GM19438 (cell line): ENCODE data around the gene GLT8D1.
"Not testable (repeated sequence)": the region's sequence is repeated elsewhere in the genome, so short reads cannot be mapped to it uniquely, and the experiment has no call there.

Experiments
- ATAC-seq: cut with Tn5 transposase; IDR thresholded peaks from one replicate; pipeline ENCODE4 v1.9.1; 2021; ENCODE audit warnings: low read depth; ENCODE audit not compliant: unreplicated experiment

The GLT8D1 gene

DNA sequence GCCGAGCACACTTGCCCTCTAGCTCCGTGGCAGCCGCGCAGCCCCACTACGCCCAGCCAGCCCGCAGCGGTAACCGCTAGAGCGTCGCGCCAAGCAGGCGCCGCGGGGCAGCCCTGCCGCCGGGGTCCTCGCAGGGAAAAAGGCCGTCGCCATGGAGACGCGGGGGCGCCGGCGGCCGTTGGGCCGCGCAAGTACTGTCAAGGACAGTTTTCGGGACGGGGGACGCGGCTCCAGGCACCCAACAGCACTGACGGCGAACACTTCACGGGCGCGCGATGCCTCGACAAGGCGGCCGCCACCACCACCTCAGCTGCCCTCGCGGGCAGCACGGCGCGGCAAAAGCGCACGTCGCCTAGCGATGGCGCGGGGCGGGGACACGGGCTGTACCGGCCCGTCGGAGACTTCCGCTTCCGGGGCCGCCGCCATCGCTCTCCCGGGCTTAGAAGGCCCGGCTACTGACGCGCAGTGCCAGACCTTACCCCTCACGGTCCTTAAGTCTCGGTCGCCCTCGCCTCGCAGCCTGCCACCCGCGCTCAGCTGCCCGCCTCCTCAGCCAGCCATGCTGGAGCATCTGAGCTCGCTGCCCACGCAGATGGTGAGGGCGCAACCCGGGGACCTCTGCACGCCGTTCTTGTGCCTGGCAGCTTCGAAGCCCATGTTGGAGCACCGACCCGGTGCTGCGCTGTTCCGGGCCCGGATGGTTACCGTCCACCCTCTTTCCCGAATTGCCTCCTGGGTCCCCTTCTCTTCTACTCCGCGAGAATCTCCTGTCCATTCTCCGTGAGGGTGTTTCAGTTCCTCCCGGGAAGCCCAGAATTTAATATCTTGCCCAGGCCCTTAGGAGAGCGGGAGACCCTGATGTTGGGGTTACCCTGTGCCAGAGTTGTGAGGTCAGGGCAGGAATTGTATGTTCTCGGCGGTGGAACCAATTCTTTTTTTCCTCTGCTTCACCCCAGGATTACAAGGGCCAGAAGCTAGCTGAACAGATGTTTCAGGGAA, at the start of gene GLT8D1, which contains the start of gene SPCS1:
TSS of gene GLT8D1 (minus strand) at position 104 of the 999 bp plus-strand sequence. CDS start 5,331 bp downstream, outside the sequence.
TSS of gene SPCS1 (plus strand) at position 419 of the 999 bp plus-strand sequence. CDS start at position 560, 141 bp downstream.
- ATAC-seq, result peak; percentile 82

DNA sequence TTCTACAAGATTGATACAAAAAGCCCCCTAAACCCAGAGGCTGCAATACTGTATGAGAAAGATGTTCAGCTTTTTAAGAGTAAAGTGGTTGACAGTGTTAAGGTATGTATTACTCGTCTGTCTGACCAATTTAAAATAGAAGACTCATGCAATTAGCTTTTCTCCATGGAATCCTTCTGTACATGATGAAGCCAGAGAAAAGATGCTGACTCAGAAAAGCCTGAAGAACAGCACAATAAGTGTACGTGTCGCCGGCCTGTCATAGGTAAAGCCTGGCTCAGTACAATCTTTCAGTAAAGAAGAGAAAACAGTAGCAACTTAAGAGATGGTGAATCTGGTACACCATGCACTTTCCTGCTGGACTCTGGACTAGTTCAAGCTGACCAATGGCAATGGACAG, 48.8 kb upstream of the GLT8D1 start:
- ATAC-seq, result no peak

- ATAC-seq, result no peak
Observed at GRCh38 chr3:52752045-52752660, 46.6 kb upstream of the GLT8D1 start.

GRCh38 chr3:52743721-52744120, 38.1 kb upstream of the GLT8D1 start:
- no peak for ATAC-seq

DNA sequence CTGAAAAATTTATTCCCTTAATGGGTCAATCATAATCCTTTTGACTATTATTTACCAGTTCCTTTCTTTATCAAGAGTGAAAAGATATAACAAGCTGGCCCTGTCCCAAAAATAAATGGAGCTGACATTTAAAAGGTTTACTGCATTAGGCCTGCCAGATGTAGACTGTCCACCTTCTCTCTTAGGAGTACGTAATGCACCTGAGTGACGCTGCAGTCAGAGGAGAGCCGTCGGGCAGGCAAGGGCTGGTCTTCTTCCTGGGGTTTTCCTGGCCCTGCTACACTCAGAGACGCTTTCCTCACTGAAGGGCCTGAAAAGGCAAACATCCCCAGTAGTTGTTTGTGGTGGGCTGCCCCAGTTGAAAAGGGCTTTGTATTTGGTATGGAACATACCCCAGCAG, 37.6 kb upstream of the GLT8D1 start:
- ATAC-seq, result no peak

- ATAC-seq, result no peak
Observed at GRCh38 chr3:52742418-52743041, 36.9 kb upstream of the GLT8D1 start.

DNA sequence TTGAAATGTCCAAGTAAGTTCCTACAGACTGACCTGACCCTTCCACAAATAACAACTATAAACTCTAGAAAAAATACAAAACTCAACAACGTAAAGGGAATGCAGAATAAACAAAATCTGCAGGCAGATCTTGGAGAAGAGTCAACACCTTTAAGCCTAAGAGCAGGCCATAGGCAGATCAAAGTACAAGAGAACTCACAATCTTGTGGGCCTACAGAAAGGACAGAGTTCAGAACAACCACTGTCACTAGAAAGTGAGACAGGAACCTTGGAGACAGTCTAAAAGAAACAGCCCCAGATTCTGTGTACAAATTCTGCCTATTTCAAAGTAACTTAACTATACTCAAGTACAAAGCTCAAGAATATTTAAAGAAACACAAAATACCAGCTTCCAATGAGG, 34.1 kb upstream of the GLT8D1 start:
- ATAC-seq, result no peak

DNA sequence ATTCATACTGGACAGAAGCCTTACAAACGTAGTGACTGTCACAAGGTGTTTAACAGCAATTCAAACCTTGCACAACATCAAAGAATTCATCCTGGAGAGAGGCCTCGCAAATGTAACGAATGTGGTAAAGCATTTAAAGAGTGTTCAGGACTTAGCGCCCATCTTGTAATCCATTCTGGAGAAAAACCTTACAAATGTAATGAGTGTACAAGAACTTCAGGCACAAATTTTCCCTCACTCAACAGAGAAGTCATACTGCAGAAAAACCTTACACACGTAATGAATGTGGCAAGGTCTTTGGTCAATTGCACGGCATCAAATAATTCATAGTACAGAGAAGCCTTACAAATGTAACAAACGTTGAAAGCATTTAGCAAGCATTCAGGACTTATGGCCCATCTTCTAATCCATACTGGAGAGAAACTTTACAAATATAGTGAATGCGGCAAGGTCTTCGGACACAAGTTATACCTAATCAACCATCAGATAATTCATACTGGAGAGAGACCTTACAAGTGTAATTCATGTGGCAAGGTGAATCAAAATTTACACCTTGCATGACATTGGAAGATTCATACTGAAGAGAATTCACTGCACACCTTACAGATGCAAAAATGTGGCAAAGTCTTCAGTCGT, 27.8 kb upstream of the GLT8D1 start:
- no peak for ATAC-seq

DNA sequence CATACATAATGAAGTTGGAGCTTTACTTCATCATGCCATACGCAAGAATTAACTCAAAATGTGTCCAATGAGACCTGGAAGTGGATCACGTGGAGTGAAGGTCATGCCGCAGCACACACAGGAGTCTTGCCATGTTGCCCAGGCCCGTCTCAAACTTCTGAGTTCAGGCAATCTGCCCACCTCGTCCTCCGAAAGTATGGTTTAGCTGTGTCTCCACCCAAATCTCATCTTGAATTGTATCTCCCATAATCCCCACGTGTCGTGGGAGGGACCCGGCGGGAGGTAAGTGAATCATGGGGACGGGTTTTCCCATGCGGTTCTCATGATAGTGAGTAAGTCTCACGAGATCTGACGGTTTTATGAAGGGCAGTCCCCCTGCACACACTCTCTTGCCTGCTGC, 26.0 kb upstream of the GLT8D1 start:
- ATAC-seq, result no peak

GRCh38 chr3:52730681-52731080, 25.1 kb upstream of the GLT8D1 start:
- no peak for ATAC-seq

- not testable (repeated sequence) for ATAC-seq
Observed at GRCh38 chr3:52728753-52729152, 23.2 kb upstream of the GLT8D1 start.

- no peak for ATAC-seq
Observed at GRCh38 chr3:52724511-52724910, 18.9 kb upstream of the GLT8D1 start.

GRCh38 chr3:52723935-52724334, 18.3 kb upstream of the GLT8D1 start:
- no peak for ATAC-seq

DNA sequence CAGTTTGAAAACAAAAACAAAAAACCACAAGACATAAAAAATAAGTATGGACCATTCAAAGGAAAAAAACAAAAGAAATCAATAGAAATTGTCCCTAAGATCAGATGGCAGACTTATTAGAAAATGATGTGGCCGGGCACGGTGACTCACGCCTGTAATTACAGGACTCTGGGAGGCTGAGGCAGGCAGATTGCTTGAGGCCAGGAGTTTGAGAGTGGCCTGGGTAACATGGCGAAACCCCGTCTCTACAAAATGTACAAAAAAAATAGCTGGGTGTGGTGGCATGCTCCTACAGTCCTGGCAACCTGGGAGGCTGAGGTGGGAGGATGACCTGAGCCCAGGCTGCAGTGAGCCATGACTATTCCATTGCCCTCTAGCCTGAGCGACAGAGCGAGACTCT, 16.9 kb upstream of the GLT8D1 start:
- ATAC-seq, result no peak

- ATAC-seq, result no peak
Observed at GRCh38 chr3:52721730-52722008, 16.1 kb upstream of the GLT8D1 start.

GRCh38 chr3:52721002-52721729, 15.6 kb upstream of the GLT8D1 start:
- no peak for ATAC-seq

- ATAC-seq, result no peak
Observed at GRCh38 chr3:52719618-52720017, 14.0 kb upstream of the GLT8D1 start.

DNA sequence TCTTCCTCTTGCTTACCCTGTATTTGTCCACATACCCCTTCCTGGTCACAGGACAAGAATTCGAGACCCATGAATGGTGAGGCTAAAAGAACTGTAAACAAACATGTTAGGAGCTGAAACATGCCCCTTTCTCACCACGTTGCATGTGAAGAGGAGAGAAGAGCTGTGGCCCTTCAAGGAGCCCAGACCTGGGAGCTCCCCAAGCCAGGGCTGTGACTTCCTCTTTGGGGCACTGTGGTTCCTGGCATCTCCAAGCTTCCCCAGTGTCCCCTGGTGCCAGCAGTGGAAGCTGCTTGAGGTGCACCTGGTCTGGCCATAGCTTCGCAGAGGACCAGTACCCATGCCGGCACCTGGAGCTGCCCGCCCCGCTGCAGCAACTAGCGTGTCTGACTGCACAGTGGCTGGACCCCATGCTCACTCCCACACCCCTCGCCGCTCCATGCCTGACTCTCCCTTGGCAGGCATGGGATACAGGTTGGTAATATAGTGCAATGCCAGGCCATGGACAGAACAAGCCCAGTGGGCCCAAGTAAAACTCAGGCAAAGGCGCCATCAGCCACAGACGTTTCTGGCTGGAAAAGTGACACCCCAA, 10.2 kb upstream of the GLT8D1 start:
- no peak for ATAC-seq

DNA sequence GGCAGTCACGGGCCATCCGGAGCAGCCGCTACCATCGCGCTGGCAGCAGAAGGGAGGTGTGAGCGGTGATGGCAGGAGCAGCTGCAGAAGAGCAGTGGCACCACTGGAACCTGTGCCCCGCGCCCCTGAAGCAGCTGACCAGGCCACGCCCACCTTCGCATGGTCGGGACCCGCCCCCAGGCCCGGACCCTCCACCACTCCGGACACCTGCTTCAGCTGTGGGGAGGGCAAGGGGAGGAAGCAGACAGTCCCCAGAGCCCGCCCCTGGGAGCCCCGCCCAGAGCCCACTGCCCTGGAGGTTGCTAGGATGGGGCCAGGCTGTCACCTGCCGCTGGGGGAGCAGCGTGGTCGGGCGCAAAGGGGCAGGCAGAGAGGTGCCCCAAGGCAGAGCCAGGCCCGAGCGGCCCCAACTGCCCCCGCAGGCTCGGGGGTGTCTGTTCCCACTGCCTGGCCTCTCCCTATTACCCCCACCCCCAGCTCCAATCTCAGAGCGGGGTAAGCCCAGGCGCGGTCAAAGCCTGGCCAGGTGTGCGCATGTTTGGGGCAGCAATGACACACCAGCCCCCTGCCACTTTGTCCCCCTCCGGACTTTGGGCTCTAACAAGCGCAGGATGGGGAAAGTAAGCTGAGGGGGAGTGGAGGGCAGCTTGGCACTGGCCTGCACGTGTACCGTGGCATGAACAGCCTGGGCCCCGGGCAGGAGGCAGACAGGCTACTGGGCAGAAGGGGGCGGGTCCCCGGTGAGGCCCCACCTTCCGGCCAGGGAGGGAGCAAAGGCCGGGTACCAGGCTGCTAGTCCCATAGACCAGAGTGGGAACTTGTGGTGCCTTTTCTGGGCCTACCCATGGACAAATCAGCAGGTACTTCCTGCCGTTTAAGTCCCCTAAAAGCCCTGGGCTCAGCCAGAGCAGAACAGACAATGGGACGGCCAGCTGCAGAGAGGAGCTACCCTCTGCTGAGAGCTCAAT, 9.0 kb upstream of the GLT8D1 start:
- no peak for ATAC-seq
